ENCODE measurements around the gene ZNF574.

GRCh38 chr19:42115219-42115618 lies 39.3 kb downstream of the ZNF574 start:
- no peak for TF ChIP-seq POLR2A (IDR thresholded peaks at IDR 0.05)
- TF ChIP-seq CTCF (IDR thresholded peaks at IDR 0.05) = no peak
